Smooth muscle cell of the brain vasculature (primary cell): Measurements from ENCODE around the gene NAA10.
"Not testable (repeated sequence)": the region's sequence is repeated elsewhere in the genome, so short reads cannot be mapped to it uniquely, and the experiment has no call there.

Experiments used
- DNase-seq: peaks from one replicate; pipeline ENCODE4 v3.0.0-alpha.2; 2012; ENCODE audit warnings: low read depth, low spot score

NAA10 gene

GRCh38 chrX:153934762-153935325 lies at the start of gene NAA10:
Gene NAA10, minus strand, starts transcription at chrX:153935037. Its CDS starts 133 bp downstream, at chrX:153934904.
- no peak for DNase-seq

DNA sequence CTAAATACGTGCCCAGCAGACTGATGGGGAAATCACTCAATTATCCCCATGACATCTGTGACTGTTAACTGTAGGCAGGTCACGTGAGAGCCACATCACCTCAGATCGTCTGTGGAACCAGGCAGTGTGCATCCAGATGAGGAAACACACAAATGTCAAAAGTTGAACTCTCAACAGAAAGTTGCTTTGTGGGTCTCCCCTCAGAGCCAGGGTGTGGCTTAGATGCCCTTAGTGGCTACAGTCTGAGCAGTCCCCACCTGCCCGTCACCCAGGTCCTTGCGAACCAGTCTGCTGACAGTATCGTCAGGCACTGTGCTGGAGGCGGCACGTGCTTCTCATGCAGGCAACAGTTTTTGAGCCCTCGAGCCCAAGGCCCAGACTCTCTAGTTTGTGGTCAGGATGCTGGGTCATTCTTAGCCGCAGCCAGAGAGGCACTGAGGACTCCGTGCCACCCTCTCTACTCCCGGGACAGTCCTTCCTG lies 48.5 kb upstream of the NAA10 start:
- DNase-seq = no peak

- DNase-seq = peak; percentile 51
Observed at GRCh38 chrX:153981771-153982533, 47.1 kb upstream of the NAA10 start.

DNA sequence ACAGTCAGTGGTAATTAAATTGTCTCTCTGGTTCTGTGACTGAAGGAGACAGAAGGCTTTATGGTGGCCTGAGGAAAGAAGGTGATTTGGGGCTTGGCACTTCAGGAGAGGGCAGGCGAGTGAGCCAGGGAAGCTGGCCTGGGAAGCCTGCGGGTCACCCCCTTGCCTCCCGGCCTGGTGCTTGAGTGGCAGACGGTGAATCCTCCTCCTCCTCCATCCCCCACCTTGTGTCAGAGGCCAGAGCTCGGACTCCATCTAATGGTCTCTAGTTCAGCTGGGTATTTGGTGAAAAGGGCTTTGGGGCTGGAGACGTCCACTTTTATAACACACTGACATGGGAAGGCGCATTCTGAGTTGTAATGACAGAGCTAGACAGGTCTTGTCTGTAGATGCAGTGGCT lies 46.4 kb upstream of the NAA10 start:
- no peak for DNase-seq

- DNase-seq = not testable (repeated sequence)
Observed at GRCh38 chrX:153980394-153980793, 45.6 kb upstream of the NAA10 start.

GRCh38 chrX:153974726-153975286 lies 40.0 kb upstream of the NAA10 start:
- DNase-seq = no peak

DNA sequence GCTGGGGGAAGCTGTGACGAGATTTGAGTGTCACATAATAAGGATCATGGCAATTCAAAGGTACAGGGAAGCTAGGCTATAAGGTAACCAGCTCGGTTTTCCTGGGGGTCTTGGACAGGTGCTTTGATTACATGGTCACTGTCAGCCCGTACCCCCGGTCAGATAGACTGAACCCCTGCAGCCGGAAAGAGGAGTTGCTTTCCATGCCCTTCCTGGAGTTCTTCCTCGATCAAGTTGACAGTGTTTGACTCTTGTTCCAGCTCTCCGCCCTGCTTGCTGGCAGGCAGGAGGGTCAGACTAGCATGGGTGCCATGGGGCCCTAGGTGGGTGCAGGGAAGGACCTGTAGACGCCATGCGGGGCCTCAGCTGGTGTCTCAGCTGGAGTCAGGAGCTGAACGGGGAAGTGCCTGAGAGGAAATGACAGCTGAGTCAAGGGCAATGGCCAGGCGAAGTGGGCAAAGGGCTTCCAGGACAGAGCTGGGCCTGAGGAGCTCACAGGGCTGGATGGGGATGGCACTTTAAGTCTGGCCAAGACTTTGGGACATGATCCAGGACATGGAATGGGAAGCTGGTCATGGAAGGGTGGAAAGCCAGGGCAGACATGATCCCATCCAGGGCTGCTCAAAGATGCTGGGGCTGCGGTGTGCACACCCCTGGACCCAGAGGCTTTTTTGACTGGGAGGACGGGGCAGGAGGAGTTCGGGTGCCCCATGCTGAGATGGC lies 39.3 kb upstream of the NAA10 start:
- no peak for DNase-seq

DNA sequence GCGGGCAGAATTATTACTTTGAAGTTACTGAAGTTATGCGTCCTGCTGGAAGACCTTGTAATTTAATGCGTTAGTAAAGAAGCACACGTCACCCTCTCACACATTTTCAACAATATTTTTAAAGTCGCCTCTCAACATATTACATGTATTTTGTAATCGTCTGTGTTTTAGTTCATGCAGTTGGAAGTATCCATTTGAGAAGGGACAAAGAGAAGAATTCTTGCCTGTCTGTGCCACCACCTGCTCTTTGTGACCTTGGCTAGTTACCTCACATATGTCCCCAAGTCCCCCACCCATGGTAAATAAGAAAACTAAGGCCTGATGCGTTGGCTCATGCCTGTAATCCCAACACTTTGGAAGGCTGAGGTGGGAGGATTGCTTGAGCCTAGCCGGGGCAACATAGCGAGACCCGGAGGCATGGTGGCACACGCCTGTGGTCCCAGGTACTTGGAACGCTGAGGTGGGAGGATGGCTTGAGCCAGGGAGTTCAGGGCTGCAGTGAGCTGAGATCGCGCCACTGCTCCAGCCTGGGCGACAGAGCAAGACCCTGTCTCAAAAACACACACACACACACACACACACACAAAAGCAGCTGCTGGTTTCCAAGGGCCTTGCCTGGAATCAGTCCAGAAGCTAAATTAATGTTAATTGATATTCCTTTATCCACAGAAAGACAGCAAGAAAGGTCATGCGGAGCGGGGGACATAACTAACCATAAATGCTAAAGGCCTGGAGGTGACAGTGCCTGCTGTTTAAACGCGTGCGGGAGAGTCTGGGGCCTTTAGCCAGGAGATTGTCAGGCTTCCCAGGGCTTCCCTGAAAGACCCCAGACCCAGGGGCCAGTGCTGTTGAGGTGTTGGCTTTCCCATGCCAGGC lies 38.5 kb upstream of the NAA10 start:
- DNase-seq = no peak

- DNase-seq = peak; percentile 70
Observed at GRCh38 chrX:153972368-153973126, 37.7 kb upstream of the NAA10 start, which contains the start of gene TMEM187. Gene TMEM187, plus strand, starts transcription at chrX:153972754. Its CDS starts 9,309 bp downstream, at chrX:153982063.

DNA sequence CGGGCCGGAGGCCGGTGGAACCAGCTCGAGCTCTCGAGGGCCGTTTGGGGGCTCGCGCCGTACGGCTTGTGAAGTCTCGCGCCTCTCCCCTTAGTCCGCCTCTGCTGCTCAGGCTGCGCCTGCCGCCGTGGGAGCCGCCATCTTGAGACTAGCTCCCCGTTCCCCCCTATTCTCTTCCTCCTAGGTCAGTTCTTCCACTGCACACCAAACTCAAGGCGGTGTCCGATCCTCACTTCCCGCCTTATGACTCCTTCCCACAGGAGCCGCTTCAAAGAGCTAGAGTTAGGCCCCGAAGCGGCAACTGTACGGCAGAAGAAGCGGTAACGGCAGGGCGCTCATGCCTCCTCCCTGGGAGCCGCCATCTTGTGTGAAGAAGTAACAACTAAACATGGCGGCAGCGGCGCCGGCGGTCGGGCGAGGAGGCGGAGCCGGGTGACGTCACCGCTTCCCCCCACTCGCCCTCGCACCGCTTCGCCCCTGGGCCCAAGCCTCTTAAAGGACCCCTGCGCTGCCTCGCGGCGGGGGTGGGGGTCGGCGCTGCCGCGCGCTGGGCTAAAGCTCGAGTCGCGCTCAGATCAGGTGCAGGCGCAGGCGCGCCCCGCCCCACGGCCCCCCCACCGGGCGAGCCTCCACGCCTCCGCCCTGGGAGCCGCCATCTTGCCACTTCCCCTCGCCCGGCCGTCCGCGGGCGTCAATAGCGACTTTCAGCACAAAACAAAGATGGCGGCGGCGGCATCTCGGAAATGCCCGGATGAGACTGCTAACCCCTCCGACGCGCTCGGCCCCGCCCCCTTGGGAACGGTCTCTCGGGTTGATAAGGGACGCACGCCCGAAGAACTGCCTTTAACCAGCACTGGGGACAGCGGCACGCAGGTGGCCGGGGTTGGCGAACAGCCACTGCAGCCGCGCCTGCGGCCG lies 36.9 kb upstream of the NAA10 start, which contains the start of gene HCFC1:
Gene HCFC1 (minus strand): TSS at position 369 of the 918 bp plus-strand sequence. CDS start 978 bp downstream, outside the sequence.
- DNase-seq = peak; percentile 75

GRCh38 chrX:153971124-153971449 lies 36.2 kb upstream of the NAA10 start:
- DNase-seq = peak; percentile 80

- DNase-seq = no peak
Observed at GRCh38 chrX:153970357-153971123, 35.7 kb upstream of the NAA10 start.

- DNase-seq = no peak
Observed at GRCh38 chrX:153969904-153970356, 35.1 kb upstream of the NAA10 start.

- DNase-seq = no peak
Observed at GRCh38 chrX:153969125-153969903, 34.5 kb upstream of the NAA10 start.

- no peak for DNase-seq
Observed at GRCh38 chrX:153968754-153969124, 33.9 kb upstream of the NAA10 start.

- DNase-seq = no peak
Observed at GRCh38 chrX:153968255-153968654, 33.4 kb upstream of the NAA10 start.

DNA sequence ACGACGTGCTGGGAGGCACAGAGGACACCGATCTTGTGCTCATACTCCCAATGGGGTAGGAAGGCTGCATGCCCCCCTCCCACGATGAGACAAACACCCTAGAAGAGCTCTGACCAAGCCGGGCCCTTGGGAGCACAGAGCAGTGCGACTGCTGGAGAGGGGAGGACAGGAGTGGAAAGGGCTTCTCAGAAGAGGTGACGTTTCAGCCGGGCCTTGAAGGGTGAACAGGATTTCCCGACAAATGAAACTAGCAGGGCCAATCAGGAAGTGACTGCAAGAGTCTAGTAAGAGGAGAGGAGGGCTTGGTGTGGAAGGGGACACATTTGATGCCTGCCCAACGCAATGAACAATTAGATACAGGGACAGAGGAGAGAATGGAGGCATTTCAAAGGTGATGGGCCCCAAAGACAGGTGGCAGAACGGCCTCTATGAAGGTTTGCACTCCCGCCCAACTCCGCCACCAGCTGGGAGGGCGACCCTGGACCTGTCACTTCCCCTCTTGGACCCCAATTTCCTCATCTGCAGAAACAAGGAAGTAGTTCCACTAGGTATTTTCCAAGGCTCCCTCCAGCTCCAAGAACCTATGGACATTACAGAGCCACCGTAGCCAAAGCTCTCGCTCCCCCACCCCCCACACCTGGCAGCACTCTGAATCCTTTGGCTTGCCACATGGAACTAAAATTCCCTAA lies 32.8 kb upstream of the NAA10 start:
- no peak for DNase-seq
